HepG2 (cell line): ENCODE data around the gene LZTS2. TPM values are rescaled to one million over a fixed set of nuclear protein-coding genes. Genes with fewer than 3 reads are reported as not detected.
A peak's percentile ranks its signal among the peaks of the same experiment; 100 is the strongest.

Experiments used
- BHLHE40 ChIP-seq: IDR thresholded peaks from 2 replicates; pipeline ENCODE4 v1.6.1; 2011; ENCODE audit warnings: low read length, improper control_type of control experiment
- CCDC6 ChIP-seq: sonication (generic); formaldehyde crosslinking; IDR thresholded peaks from 2 replicates; pipeline ENCODE4 v1.8.1; 2022; ENCODE audit warnings: mild to moderate bottlenecking, missing genetic modification reagents, moderate library complexity
- DNMT3B ChIP-seq: conservative IDR thresholded peaks from 2 replicates; pipeline ENCODE4 v1.6.1; 2016; ENCODE audit warnings: missing biosample characterization, control low read depth
- ELF1 ChIP-seq: sonication (generic); formaldehyde crosslinking; IDR thresholded peaks from 2 replicates; pipeline ENCODE4 v1.4.0; 2020; ENCODE audit warnings: missing genetic modification reagents
- HNF4G ChIP-seq, 2 experiments: sonication (generic) in 1 of 2; formaldehyde crosslinking in 1 of 2; IDR thresholded peaks; 2 replicates each; pipeline versions ENCODE4 v1.4.0 to v1.6.1; 2011 to 2020; ENCODE audit warnings: borderline replicate concordance in 2 of 2, low read depth in 2 of 2, mild to moderate bottlenecking in 2 of 2, low read length in 1 of 2, missing genetic modification reagents in 1 of 2, moderate library complexity in 1 of 2
- IRF2 ChIP-seq: IDR thresholded peaks from 2 replicates; pipeline ENCODE4 v1.6.1; 2018; ENCODE audit warnings: missing genetic modification reagents, missing compliant biosample characterization
- MAFK ChIP-seq, 2 experiments: IDR thresholded peaks in 1 of 2; conservative IDR thresholded peaks in 1 of 2; 2 replicates each; pipeline ENCODE4 v1.6.1; 2011; ENCODE audit warnings: improper control_type of control experiment in 2 of 2, low read length in 2 of 2
- MTA1 ChIP-seq: sonication (generic); formaldehyde crosslinking; IDR thresholded peaks from 2 replicates; pipeline ENCODE4 v1.4.0; 2020; ENCODE audit warnings: missing genetic modification reagents, mild to moderate bottlenecking, borderline replicate concordance
- NR3C1 ChIP-seq: sonication (generic); formaldehyde crosslinking; IDR thresholded peaks from 2 replicates; pipeline ENCODE4 v1.4.0; 2020; ENCODE audit warnings: missing genetic modification reagents
- PLSCR1 ChIP-seq: sonication (generic); formaldehyde crosslinking; IDR thresholded peaks from 2 replicates; pipeline ENCODE4 v1.5.0; 2020; ENCODE audit warnings: missing genetic modification reagents, mild to moderate bottlenecking, borderline replicate concordance
- TAF15 ChIP-seq: fragments of 200-400 bp; formaldehyde crosslinking; IDR thresholded peaks from one replicate; pipeline ENCODE4 v1.6.1; 2018; ENCODE audit warnings: mild to moderate bottlenecking, low read depth, low read length; ENCODE audit not compliant: poor library complexity, severe bottlenecking
- TCF12 ChIP-seq, 2 experiments: fragments of 450-650 bp in 1 of 2; sonication (generic) in 1 of 2; formaldehyde crosslinking in 1 of 2; IDR thresholded peaks; 2 replicates each; pipeline versions ENCODE4 v1.6.1 to v1.8.0; 2017 to 2022; ENCODE audit warnings: antibody characterized with exemption in 1 of 2, mild to moderate bottlenecking in 1 of 2, missing genetic modification reagents in 1 of 2, moderate library complexity in 1 of 2
- ZNF136 ChIP-seq: sonication (generic); formaldehyde crosslinking; IDR thresholded peaks from 2 replicates; pipeline ENCODE4 v1.8.1; 2022; ENCODE audit warnings: low read depth, mild to moderate bottlenecking, moderate library complexity, missing genetic modification reagents
- ZNF549 ChIP-seq: sonication (generic); formaldehyde crosslinking; IDR thresholded peaks from 2 replicates; pipeline ENCODE4 v1.5.0; 2020; ENCODE audit warnings: missing genetic modification reagents
- ZNF672 ChIP-seq: sonication (generic); formaldehyde crosslinking; IDR thresholded peaks from 2 replicates; pipeline ENCODE4 v1.8.1; 2022; ENCODE audit warnings: missing genetic modification reagents
- ZNF674 ChIP-seq: sonication (generic); formaldehyde crosslinking; IDR thresholded peaks from 2 replicates; pipeline ENCODE4 v1.5.0; 2020; ENCODE audit warnings: low read depth, mild to moderate bottlenecking, missing genetic modification reagents
- ZNF724P ChIP-seq: sonication (generic); formaldehyde crosslinking; IDR thresholded peaks from 2 replicates; pipeline ENCODE4 v1.8.0; 2022; ENCODE audit warnings: missing genetic modification reagents, borderline replicate concordance
- ZNF777 ChIP-seq: sonication (generic); formaldehyde crosslinking; IDR thresholded peaks from 2 replicates; pipeline ENCODE4 v1.4.0; 2020; ENCODE audit warnings: missing genetic modification reagents
- polyA plus RNA-seq, 8 experiments: library from polyadenylated mRNA; depleted of rRNA in 3 of 8; stranded (reverse) in 7 of 8; unstranded in 1 of 8; fragments of >200 nt; fragmentation: Illumina TruSeq in 4 of 8; extraction: Trizol in 4 of 8; gene quantifications; 2 replicates each; pipeline versions ENCODE4 v1.2.1 to v1.2.3, GENCODE V29; 2011 to 2016; ENCODE audit warnings: low read depth in 4 of 8, missing spikeins in 1 of 8, mixed read lengths in 1 of 8; ENCODE audit not compliant: insufficient read depth in 1 of 8
- total RNA-seq, 5 experiments: library from RNA; depleted of rRNA; stranded (reverse); fragments of >200 nt; fragmentation: Illumina TruSeq; extraction: Trizol; gene quantifications; 2 replicates each; pipeline ENCODE4 v1.2.3, GENCODE V29; 2016; ENCODE audit warnings: low read depth in 1 of 5
- TF ChIP-seq, protein P1 (sequence below): IDR thresholded peaks from 2 replicates; pipeline ENCODE4 v1.6.1; 2016; ENCODE audit warnings: mild to moderate bottlenecking, missing biosample characterization, missing genetic modification reagents
- TF ChIP-seq, protein P2 (sequence below): sonication (generic); formaldehyde crosslinking; IDR thresholded peaks from 2 replicates; pipeline ENCODE4 v1.5.0; 2020; ENCODE audit warnings: missing genetic modification reagents
- TF ChIP-seq, protein P3 (sequence below): sonication (generic); formaldehyde crosslinking; IDR thresholded peaks from 2 replicates; pipeline ENCODE4 v1.8.0; 2022; ENCODE audit warnings: missing genetic modification reagents, mild to moderate bottlenecking, inconsistent platforms, borderline replicate concordance
- TF ChIP-seq, protein P4 (sequence below): sonication (generic); formaldehyde crosslinking; IDR thresholded peaks from 2 replicates; pipeline ENCODE4 v1.4.0; 2020; ENCODE audit warnings: missing genetic modification reagents

LZTS2 gene
- total and polyA plus RNA-seq, 2 of the 13 experiments (the other 11 are each of a cell fraction or from before 2014, with no cell fraction given), result 43.6 to 65.6 TPM

GRCh38 chr10:101012525-101013364, 13.1 kb downstream of the LZTS2 start (continued):
- TF ChIP-seq ZNF724P (CRISPR knock-in tag), result no peak
- TF ChIP-seq HNF4G (IDR thresholded peaks at IDR 0.05; ENCODE audit: borderline replicate concordance, low read depth, low read length), result no peak
- TF ChIP-seq HNF4G (CRISPR knock-in tag; IDR thresholded peaks at IDR 0.05; ENCODE audit: borderline replicate concordance, low read depth), result no peak
- TF ChIP-seq, protein P1, sequence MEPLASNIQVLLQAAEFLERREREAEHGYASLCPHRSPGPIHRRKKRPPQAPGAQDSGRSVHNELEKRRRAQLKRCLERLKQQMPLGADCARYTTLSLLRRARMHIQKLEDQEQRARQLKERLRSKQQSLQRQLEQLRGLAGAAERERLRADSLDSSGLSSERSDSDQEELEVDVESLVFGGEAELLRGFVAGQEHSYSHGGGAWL (CRISPR knock-in tag), result no peak
- TF ChIP-seq, protein P2, sequence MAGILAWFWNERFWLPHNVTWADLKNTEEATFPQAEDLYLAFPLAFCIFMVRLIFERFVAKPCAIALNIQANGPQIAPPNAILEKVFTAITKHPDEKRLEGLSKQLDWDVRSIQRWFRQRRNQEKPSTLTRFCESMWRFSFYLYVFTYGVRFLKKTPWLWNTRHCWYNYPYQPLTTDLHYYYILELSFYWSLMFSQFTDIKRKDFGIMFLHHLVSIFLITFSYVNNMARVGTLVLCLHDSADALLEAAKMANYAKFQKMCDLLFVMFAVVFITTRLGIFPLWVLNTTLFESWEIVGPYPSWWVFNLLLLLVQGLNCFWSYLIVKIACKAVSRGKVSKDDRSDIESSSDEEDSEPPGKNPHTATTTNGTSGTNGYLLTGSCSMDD (CRISPR knock-in tag), result no peak
- TF ChIP-seq ZNF549 (CRISPR knock-in tag), result no peak
- TF ChIP-seq NR3C1 (CRISPR knock-in tag), result no peak
- no peak for TF ChIP-seq TAF15
- TF ChIP-seq, protein P3, sequence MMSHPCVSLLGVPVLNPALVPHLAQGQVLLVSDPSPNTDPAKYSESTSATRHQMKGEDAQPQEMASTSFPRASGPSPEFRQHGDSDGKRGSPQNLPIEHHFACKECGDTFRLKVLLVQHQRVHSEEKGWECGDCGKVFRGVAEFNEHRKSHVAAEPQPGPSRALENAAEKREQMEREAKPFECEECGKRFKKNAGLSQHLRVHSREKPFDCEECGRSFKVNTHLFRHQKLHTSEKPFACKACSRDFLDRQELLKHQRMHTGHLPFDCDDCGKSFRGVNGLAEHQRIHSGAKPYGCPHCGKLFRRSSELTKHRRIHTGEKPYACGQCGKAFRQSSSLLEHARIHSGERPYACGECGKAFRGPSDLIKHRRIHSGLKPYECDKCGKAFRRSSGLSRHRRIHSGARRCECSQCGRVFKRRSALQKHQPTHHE (CRISPR knock-in tag), result no peak
- TF ChIP-seq IRF2 (CRISPR knock-in tag), result no peak; the same call in 1 of the 2 replicates
- no peak for TF ChIP-seq MTA1 (CRISPR knock-in tag)
- TF ChIP-seq MAFK (conservative IDR thresholded peaks at IDR 0.05 in 1 of 2, IDR thresholded peaks at IDR 0.05 in 1 of 2; ENCODE audit: low read length in 2 of 2), result no peak
- TF ChIP-seq BHLHE40, result peak; percentile 28; the same call in 1 of the 2 replicates
- peak; percentile 64; the same call in 1 of the 2 replicates for TF ChIP-seq ZNF136 (CRISPR knock-in tag)
- TF ChIP-seq CCDC6, result no peak
- TF ChIP-seq ZNF674, result no peak
- TF ChIP-seq ZNF777 (CRISPR knock-in tag), result no peak
- TF ChIP-seq DNMT3B (CRISPR knock-in tag), result 0 out of 2 replicates have a peak, but pooled peaks have one; percentile 22
- no peak for TF ChIP-seq ZNF672
- TF ChIP-seq, protein P4, sequence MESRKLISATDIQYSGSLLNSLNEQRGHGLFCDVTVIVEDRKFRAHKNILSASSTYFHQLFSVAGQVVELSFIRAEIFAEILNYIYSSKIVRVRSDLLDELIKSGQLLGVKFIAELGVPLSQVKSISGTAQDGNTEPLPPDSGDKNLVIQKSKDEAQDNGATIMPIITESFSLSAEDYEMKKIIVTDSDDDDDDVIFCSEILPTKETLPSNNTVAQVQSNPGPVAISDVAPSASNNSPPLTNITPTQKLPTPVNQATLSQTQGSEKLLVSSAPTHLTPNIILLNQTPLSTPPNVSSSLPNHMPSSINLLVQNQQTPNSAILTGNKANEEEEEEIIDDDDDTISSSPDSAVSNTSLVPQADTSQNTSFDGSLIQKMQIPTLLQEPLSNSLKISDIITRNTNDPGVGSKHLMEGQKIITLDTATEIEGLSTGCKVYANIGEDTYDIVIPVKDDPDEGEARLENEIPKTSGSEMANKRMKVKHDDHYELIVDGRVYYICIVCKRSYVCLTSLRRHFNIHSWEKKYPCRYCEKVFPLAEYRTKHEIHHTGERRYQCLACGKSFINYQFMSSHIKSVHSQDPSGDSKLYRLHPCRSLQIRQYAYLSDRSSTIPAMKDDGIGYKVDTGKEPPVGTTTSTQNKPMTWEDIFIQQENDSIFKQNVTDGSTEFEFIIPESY, result peak; percentile 53; the same call in 1 of the 2 replicates
- TF ChIP-seq TCF12 (IDR thresholded peaks at IDR 0.05), result no peak
- TF ChIP-seq TCF12 (CRISPR knock-in tag; IDR thresholded peaks at IDR 0.05), result no peak
- TF ChIP-seq ELF1 (CRISPR knock-in tag), result no peak
- TF ChIP-seq PLSCR1 (CRISPR knock-in tag), result no peak
